GM18858 (cell line): ENCODE results near the gene INPP5B.

Experiments
- ATAC-seq: cut with Tn5 transposase; IDR thresholded peaks from one replicate; pipeline ENCODE4 v1.9.1; 2021; ENCODE audit not compliant: unreplicated experiment

Gene INPP5B

GRCh38 chr1:37841652-37842051, 105.2 kb downstream of the INPP5B start:
- ATAC-seq: no peak

GRCh38 chr1:37840711-37841110, 106.1 kb downstream of the INPP5B start:
- ATAC-seq: no peak

- no peak for ATAC-seq
These were observed 107.2 kb downstream of the INPP5B start for GRCh38 chr1:37839676-37840075.

GRCh38 chr1:37836788-37837187, 110.1 kb downstream of the INPP5B start:
- no peak for ATAC-seq

GRCh38 chr1:37831809-37832208, 115.0 kb downstream of the INPP5B start:
- no peak for ATAC-seq

DNA sequence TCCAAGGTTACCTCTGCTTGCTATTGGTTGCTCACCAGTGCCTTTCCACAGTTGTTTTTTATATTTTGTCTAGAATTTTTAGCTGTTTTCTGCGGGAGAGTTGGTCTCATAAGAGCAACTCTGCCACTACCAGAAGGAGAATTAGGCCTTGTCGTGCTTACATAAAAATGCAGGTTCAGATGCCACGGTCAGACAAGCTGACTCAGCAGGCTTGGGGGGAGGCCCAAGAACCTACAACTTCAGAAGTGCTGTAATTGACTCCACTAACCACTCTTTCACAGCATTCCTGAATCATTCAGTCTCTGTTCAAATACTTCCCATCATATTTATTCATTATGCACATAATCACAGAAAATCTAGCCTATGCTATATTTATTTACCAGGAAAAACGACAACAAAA, 115.7 kb downstream of the INPP5B start:
- ATAC-seq: no peak

DNA sequence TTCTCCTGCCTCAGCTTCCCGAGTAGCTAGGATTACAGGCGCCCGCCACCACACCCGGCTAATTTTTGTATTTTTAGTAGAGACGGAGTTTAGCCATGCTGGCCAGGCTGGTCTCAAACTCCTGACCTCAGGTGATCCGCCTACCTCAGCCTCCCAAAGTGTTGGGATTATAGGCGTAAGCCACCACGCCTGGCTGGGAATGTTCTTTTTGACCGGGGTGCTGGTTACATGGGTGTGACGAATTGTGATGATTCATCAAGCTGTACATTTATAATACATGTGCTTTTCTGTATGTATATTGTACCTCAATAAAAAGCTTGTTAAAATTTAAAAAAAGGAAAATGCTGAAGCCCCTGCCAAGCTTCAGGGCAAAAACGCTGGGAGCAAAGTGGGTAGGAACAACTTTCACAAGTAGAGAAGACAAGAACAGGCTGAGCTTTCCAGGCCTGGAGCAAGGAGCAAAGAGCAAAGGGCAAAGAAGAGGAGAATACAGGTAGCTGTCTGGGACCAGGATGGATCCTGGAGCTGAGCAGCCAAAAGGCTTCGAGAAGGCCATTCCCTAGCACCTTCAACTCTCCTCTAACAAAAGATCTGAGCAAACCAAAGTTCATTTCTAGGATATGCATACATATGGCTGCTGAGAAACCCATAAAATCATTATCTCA, 118.3 kb downstream of the INPP5B start:
- no peak for ATAC-seq

DNA sequence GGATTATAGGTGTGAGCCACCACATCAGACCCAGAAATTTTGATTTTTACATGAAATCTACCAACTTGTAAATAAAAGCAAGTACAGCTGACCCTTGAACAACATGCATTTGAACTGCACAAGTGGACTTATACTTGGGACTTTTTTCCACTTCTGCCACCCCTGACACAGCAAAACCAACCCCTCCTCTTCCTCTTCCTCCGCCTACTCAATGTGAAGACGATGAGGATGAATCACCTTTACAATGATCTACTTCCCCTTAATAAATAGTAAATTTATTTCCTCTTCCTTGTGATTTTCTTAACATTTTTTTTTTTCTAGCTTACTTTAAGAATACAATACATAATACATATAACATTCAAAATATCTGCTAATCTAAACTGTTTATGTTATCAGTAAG, 121.3 kb downstream of the INPP5B start:
- ATAC-seq: no peak

GRCh38 chr1:37824001-37824400, 122.9 kb downstream of the INPP5B start:
- ATAC-seq: no peak

GRCh38 chr1:37822906-37823815, 123.7 kb downstream of the INPP5B start:
- no peak for ATAC-seq

- ATAC-seq: no peak
These were observed 125.4 kb downstream of the INPP5B start for GRCh38 chr1:37821481-37821880.

- no peak for ATAC-seq
These were observed 129.4 kb downstream of the INPP5B start for GRCh38 chr1:37817481-37817880.

DNA sequence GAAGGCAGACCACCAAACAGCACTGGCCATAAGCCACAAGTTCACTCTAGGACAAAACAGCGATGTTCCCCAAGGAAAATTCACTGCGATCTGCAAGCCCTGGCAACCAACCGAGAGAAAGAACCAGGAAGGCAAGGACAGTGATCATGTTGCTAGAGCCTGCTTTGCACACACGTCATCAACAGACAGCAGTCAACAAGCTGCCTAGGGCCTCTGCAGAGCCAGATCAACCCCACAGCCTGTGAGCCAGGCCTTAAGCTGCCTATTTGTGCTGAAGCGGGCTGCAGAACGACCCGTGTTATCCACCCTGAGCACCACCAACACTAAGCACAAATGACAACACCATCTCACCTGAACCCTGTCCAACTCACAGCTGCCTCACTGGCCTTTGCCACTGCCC, 132.6 kb downstream of the INPP5B start:
- no peak for ATAC-seq

DNA sequence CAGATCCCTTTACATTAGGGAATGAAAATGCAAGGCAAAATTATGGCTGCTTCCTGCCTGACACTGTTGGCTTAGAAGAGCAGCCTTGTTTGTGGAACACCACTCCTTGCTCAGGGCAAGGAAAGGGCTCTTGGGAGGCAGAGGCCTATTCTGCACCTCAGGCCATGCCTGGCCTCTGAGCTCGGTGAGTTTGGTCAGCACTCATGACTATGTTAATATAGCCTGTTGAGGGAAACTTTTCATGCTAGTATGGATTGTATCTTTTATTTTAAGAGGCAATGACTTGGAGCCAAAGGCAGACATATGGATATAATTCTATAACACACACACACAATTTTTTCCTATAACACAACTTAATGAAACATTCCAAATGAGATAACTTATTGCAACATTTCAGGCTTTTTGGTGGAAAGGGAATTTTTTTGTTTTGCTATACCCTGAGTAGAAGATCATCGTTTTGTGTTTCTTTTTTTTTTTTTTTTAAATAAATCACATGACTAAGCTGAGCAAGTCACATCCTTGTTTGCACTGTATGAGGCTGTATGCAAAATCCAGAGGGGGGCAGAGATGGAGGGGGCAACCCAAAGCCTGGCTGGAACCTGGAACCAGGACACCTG, 133.2 kb downstream of the INPP5B start:
- no peak for ATAC-seq

- no peak for ATAC-seq
These were observed 135.7 kb downstream of the INPP5B start for GRCh38 chr1:37811027-37811655.
